ENCODE measurements around the gene SLC17A5.

The SLC17A5 gene

GRCh38 chr6:73586416-73586974, 67.3 kb downstream of the SLC17A5 start:
- no peaks in the 10 kb centered on the region for H3K79me2 ChIP-seq (ENCODE audit: control insufficient read depth, insufficient read depth, low read length)
- H3K18ac ChIP-seq (ENCODE audit: low read length): peak overlapping the region; percentile 97
- no peak for DNase-seq
- H3K4me2 ChIP-seq (ENCODE audit: low read length): no peak overlapping the region
- H3K36me3 ChIP-seq (ENCODE audit: control insufficient read depth, insufficient read depth, low read length): no peaks in the 10 kb centered on the region
- peak overlapping the region; percentile 76 for H2BK15ac ChIP-seq (replicated peaks; ENCODE audit: low read depth)
- H3K9ac ChIP-seq (ENCODE audit: low read length): peak overlapping the region; percentile 53
- no peak overlapping the region for H4K5ac ChIP-seq (ENCODE audit: low read length)
- peak overlapping the region; percentile 69 for H2BK5ac ChIP-seq (ENCODE audit: low read length)
- no peak overlapping the region for H3K4me3 ChIP-seq (ENCODE audit: low read length)
- H3K56ac ChIP-seq (ENCODE audit: low read length): peak overlapping the region; percentile 71
- H4K8ac ChIP-seq (ENCODE audit: low read depth, low read length): no peak overlapping the region
- H3K4ac ChIP-seq (ENCODE audit: low read depth, low read length): peak overlapping the region; percentile 36
- peak overlapping the region; percentile 55 for H3K27ac ChIP-seq (ENCODE audit: low read depth, low read length)
- H2AK5ac ChIP-seq (ENCODE audit: low read length): no peak overlapping the region
- no peaks in the 10 kb centered on the region for H3K27me3 ChIP-seq (ENCODE audit: insufficient read depth, low read length, poor library complexity)
- H3K79me1 ChIP-seq (ENCODE audit: low read length): no peaks in the 10 kb centered on the region
- H3K4me1 ChIP-seq (ENCODE audit: control insufficient read depth, low read depth, low read length): peaks cover 1% of the 10 kb centered on the region
- H2BK120ac ChIP-seq (ENCODE audit: low read depth, low read length): peak overlapping the region; percentile 82
- no CpG with 5 or more reads among the region's 6 CpGs for WGBS (ENCODE audit: extremely low coverage, insufficient coverage, low lambda C conversion rate)
- H3K23ac ChIP-seq (ENCODE audit: low read length): peak overlapping the region; percentile 83

- H4K8ac ChIP-seq (ENCODE audit: low read depth, low read length): no peak overlapping the region
- no CpG with 5 or more reads among the region's 3 CpGs for WGBS (ENCODE audit: extremely low coverage, insufficient coverage, low lambda C conversion rate)
- H3K4me3 ChIP-seq (ENCODE audit: low read length): no peak overlapping the region
- no peak overlapping the region for H2BK15ac ChIP-seq (replicated peaks; ENCODE audit: low read depth)
- no peaks in the 10 kb centered on the region for H3K36me3 ChIP-seq (ENCODE audit: control insufficient read depth, insufficient read depth, low read length)
- no peak overlapping the region for H2BK5ac ChIP-seq (ENCODE audit: low read length)
- no peak overlapping the region for H3K23ac ChIP-seq (ENCODE audit: low read length)
- H3K79me1 ChIP-seq (ENCODE audit: low read length): no peaks in the 10 kb centered on the region
- no peak overlapping the region for H3K4me2 ChIP-seq (ENCODE audit: low read length)
- H4K5ac ChIP-seq (ENCODE audit: low read length): no peak overlapping the region
- no peak overlapping the region for H2AK5ac ChIP-seq (ENCODE audit: low read length)
- H3K27ac ChIP-seq (ENCODE audit: low read depth, low read length): peak overlapping the region; percentile 27
- H3K18ac ChIP-seq (ENCODE audit: low read length): peak overlapping the region; percentile 97
- H3K27me3 ChIP-seq (ENCODE audit: insufficient read depth, low read length, poor library complexity): no peaks in the 10 kb centered on the region
- peak; percentile 87 for DNase-seq
- H3K4ac ChIP-seq (ENCODE audit: low read depth, low read length): peak overlapping the region; percentile 36
- H2BK120ac ChIP-seq (ENCODE audit: low read depth, low read length): peak overlapping the region; percentile 61
- no peaks in the 10 kb centered on the region for H3K79me2 ChIP-seq (ENCODE audit: control insufficient read depth, insufficient read depth, low read length)
- H3K56ac ChIP-seq (ENCODE audit: low read length): peak overlapping the region; percentile 53
- no peak overlapping the region for H3K9ac ChIP-seq (ENCODE audit: low read length)
- peaks cover 2% of the 10 kb centered on the region for H3K4me1 ChIP-seq (ENCODE audit: control insufficient read depth, low read depth, low read length)
Measured at GRCh38 chr6:73585566-73586415, 68.0 kb downstream of the SLC17A5 start.

GRCh38 chr6:73581293-73581692, 72.5 kb downstream of the SLC17A5 start:
- no peak for DNase-seq

GRCh38 chr6:73580247-73581149, 73.3 kb downstream of the SLC17A5 start:
- Histone ChIP-seq H3K4me1 (ENCODE audit: control insufficient read depth, low read depth, low read length) (peaks cover 11% of the 10 kb centered on the region), H3K4me3 (ENCODE audit: low read length) (no peak overlapping the region), H3K4ac (ENCODE audit: low read depth, low read length) (peak overlapping the region; percentile 85), H3K79me2 (ENCODE audit: control insufficient read depth, insufficient read depth, low read length) (no peaks in the 10 kb centered on the region), H3K4me2 (ENCODE audit: low read length) (peak overlapping the region; percentile 39), H3K79me1 (ENCODE audit: low read length) (no peaks in the 10 kb centered on the region), H2BK15ac (replicated peaks; ENCODE audit: low read depth) (peak overlapping the region; percentile 94), H4K5ac (ENCODE audit: low read length) (peak overlapping the region; percentile 75), H2BK120ac (ENCODE audit: low read depth, low read length) (peak overlapping the region; percentile 93), H3K27me3 (ENCODE audit: insufficient read depth, low read length, poor library complexity) (no peaks in the 10 kb centered on the region), H3K18ac (ENCODE audit: low read length) (peak overlapping the region; percentile 97), H4K8ac (ENCODE audit: low read depth, low read length) (peak overlapping the region; percentile 91), H3K9ac (ENCODE audit: low read length) (peak overlapping the region; percentile 80), H3K23ac (ENCODE audit: low read length) (no peak overlapping the region), H3K56ac (ENCODE audit: low read length) (peak overlapping the region; percentile 93), H2AK5ac (ENCODE audit: low read length) (peak overlapping the region; percentile 95), H2BK5ac (ENCODE audit: low read length) (peak overlapping the region; percentile 98), H3K36me3 (ENCODE audit: control insufficient read depth, insufficient read depth, low read length) (no peaks in the 10 kb centered on the region), H3K27ac (ENCODE audit: low read depth, low read length) (peak overlapping the region; percentile 96)
- DNase-seq: peak; percentile 99
- WGBS (ENCODE audit: extremely low coverage, insufficient coverage, low lambda C conversion rate): no CpG with 5 or more reads among the region's 21 CpGs

More at GRCh38 chr6:73581293-73581692, 72.5 kb downstream of the SLC17A5 start:
- Histone ChIP-seq H2BK5ac (ENCODE audit: low read length) (peak overlapping the region; percentile 36), H4K8ac (ENCODE audit: low read depth, low read length) (no peak overlapping the region), H3K27me3 (ENCODE audit: insufficient read depth, low read length, poor library complexity) (no peaks in the 10 kb centered on the region), H3K23ac (ENCODE audit: low read length) (no peak overlapping the region), H3K56ac (ENCODE audit: low read length) (no peak overlapping the region), H2AK5ac (ENCODE audit: low read length) (no peak overlapping the region), H3K4ac (ENCODE audit: low read depth, low read length) (no peak overlapping the region), H3K4me3 (ENCODE audit: low read length) (no peak overlapping the region), H3K36me3 (ENCODE audit: control insufficient read depth, insufficient read depth, low read length) (no peaks in the 10 kb centered on the region), H3K4me1 (ENCODE audit: control insufficient read depth, low read depth, low read length) (peaks cover 11% of the 10 kb centered on the region), H4K5ac (ENCODE audit: low read length) (no peak overlapping the region), H3K4me2 (ENCODE audit: low read length) (no peak overlapping the region), H3K79me2 (ENCODE audit: control insufficient read depth, insufficient read depth, low read length) (no peaks in the 10 kb centered on the region), H3K27ac (ENCODE audit: low read depth, low read length) (no peak overlapping the region), H2BK15ac (replicated peaks; ENCODE audit: low read depth) (peak overlapping the region; percentile 98), H3K18ac (ENCODE audit: low read length) (peak overlapping the region; percentile 96), H3K79me1 (ENCODE audit: low read length) (no peaks in the 10 kb centered on the region), H2BK120ac (ENCODE audit: low read depth, low read length) (peak overlapping the region; percentile 93), H3K9ac (ENCODE audit: low read length) (no peak overlapping the region)
- WGBS (ENCODE audit: extremely low coverage, insufficient coverage, low lambda C conversion rate): no CpG with 5 or more reads among the region's 2 CpGs

- H3K4me2 ChIP-seq (ENCODE audit: low read length): no peak overlapping the region
- peak overlapping the region; percentile 65 for H3K9ac ChIP-seq (ENCODE audit: low read length)
- peak; percentile 95 for DNase-seq
- H3K23ac ChIP-seq (ENCODE audit: low read length): no peak overlapping the region
- H3K27me3 ChIP-seq (ENCODE audit: insufficient read depth, low read length, poor library complexity): no peaks in the 10 kb centered on the region
- H2BK15ac ChIP-seq (replicated peaks; ENCODE audit: low read depth): peak overlapping the region; percentile 4
- no peak overlapping the region for H2AK5ac ChIP-seq (ENCODE audit: low read length)
- H3K4me1 ChIP-seq (ENCODE audit: control insufficient read depth, low read depth, low read length): peaks cover 11% of the 10 kb centered on the region
- H2BK120ac ChIP-seq (ENCODE audit: low read depth, low read length): peak overlapping the region; percentile 84
- H3K79me2 ChIP-seq (ENCODE audit: control insufficient read depth, insufficient read depth, low read length): no peaks in the 10 kb centered on the region
- no peak overlapping the region for H3K4me3 ChIP-seq (ENCODE audit: low read length)
- peak overlapping the region; percentile 85 for H3K56ac ChIP-seq (ENCODE audit: low read length)
- H3K4ac ChIP-seq (ENCODE audit: low read depth, low read length): peak overlapping the region; percentile 60
- H2BK5ac ChIP-seq (ENCODE audit: low read length): peak overlapping the region; percentile 96
- no CpG with 5 or more reads among the region's 4 CpGs for WGBS (ENCODE audit: extremely low coverage, insufficient coverage, low lambda C conversion rate)
- H3K79me1 ChIP-seq (ENCODE audit: low read length): no peaks in the 10 kb centered on the region
- H4K5ac ChIP-seq (ENCODE audit: low read length): peak overlapping the region; percentile 59
- H3K27ac ChIP-seq (ENCODE audit: low read depth, low read length): peak overlapping the region; percentile 96
- H4K8ac ChIP-seq (ENCODE audit: low read depth, low read length): peak overlapping the region; percentile 91
- no peaks in the 10 kb centered on the region for H3K36me3 ChIP-seq (ENCODE audit: control insufficient read depth, insufficient read depth, low read length)
- peak overlapping the region; percentile 97 for H3K18ac ChIP-seq (ENCODE audit: low read length)
Measured at GRCh38 chr6:73579851-73580246, 73.9 kb downstream of the SLC17A5 start.

Data from mesendoderm (in vitro differentiated cells).